NCI-H510A treated with DMSO at 0.1 percent for 48 hours (cell line): Measurements from ENCODE around the gene SOX10.

Experiments
- DNase-seq: peaks from one replicate; lab custom pipeline; 2025; lab: John Stamatoyannopoulos, UW

SOX10 gene

DNA sequence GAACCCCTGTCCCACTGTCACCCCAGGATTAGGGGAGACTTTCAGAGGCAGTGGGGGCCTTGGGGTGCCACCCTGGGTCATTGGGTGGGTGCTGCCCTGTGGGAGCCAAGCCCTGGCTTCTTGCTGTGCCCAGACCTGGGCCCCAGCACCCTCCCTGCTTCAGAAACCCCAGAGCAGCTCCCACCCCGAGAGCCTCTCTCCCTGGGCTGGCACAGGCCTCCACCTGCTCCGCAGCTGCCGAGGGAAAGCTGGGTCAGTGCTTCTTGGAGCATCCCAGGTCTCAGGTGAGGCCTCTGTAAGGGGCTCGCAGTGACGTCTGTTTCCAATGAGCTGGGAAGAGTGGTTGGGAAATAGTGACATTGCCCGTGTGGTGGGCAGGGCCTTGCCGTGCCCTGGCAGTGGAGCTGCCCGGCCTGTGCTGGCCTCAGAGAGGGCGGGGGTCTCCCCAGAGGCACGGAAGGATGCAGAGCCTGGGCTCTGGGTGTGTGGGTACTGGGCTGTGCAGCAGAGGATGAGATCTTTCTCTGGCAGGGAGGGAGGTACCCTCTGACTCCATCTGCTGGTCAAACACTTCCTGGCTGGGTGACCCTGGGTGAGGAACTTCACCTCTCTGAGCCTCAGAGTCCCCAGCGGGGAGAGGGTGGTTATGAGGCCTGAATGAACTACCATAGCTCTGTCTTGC, 53.9 kb downstream of the SOX10 start:
- DNase-seq = no peak

- no peak for DNase-seq
Observed at GRCh38 chr22:37929390-37929789, 55.0 kb downstream of the SOX10 start.

DNA sequence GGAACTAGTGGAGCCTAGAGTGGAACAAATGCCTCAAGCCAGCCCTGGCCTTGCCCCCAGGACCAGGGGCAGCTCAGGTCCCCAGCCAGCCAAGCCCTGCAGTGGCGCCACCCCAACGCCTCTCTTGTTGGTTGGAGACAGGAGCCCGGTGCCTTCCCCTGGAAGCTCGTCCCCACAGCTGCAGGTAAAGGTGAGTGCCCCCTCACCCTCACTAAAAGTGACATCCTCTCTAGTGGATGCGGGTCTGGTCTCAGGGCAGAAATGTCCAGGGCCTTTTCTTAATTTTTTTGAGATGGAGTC, 56.8 kb downstream of the SOX10 start:
- DNase-seq = no peak

DNA sequence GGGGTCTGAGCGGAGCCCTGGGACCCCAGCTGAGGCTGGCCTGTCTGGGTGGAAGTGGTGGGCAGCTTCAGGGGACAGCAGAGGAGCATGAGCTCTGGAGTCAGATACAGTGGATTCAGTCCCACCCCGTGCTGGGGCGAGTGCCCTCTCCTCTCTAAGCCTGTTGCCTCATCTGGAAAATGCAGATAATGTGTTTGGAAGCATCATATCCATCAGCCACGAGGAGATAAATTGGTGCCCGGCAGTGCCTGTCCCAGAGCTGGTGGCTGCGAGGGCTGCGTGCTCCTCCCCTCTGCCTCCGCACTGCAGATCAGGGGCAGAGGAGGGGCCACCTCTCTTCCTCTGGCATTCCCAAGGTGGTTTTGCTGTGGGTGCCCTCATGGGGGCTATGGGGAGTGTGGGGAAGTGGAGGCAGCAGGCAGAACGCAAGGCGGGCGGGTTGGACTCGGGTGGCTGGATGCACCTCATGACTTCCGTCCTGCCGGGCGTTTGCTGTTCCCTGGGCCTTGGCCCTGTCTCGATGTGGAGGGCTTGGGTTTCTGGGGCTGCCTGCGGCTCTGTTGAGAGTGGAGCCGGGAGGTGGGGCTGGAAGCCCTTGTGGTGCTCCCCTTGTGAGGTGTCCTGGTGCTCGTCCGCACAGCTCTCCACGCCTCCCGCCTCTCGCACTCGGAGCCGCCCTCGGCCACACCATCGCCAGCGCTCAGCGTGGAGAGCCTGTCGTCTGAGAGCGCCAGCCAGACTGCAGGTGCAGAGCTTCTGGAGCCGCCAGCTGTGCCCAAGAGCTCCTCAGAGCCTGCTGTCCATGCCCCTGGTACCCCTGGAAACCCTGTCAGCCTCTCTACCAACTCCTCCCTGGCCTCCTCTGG, 57.4 kb downstream of the SOX10 start:
- DNase-seq = no peak

GRCh38 chr22:37926358-37926757, 58.0 kb downstream of the SOX10 start:
- DNase-seq = no peak

GRCh38 chr22:37925767-37926166, 58.6 kb downstream of the SOX10 start:
- DNase-seq = no peak

- no peak for DNase-seq
Observed at GRCh38 chr22:37925330-37925729, 59.0 kb downstream of the SOX10 start.

DNA sequence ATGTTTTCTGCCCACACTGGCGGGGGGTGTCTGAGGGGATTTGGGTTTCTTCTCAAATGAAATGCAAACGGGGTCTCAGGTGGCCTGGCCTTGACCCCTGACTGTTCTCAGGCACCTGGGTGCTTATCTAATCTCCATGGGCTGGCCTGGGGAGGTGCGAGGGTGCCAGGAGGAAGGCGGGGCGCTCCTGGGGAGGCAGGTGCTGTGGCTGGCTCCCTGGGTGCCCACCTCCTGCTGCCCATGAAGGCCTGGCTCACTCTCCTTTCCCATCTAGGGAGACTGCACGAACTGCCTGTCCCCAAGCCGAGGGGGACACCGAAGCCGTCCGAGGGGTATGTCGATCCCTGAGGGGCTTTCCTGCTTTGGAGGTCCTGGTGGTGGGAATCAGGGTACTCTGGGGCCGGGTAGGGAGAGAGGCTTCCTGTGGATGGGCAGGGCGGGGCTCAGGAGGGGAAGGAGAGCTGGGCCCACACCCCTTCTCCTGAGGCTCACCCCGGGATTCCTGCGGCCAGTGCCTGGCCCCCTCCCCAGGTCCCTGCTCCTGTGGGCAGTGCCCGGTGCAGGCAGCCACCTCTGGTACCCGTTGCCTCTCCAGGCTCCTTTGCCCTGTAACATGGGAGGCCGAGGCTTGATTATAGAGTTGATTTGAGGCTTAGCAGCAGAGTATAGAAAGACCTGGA, 59.8 kb downstream of the SOX10 start:
- DNase-seq = no peak

- no peak for DNase-seq
Observed at GRCh38 chr22:37923927-37924326, 60.4 kb downstream of the SOX10 start.
